Tibial artery (tissue), 4 donors: ENCODE results near the gene CLTCL1.

ENCODE experiments used
- DNase-seq, 2 donors: peaks; one replicate each; pipeline ENCODE4 v3.0.0-alpha.2; 2019
- H3K27ac ChIP-seq, 2 donors: fragments of 200-600 bp; sonication (generic) in 1 of 2; 1 replicate in 1 of 2; 2 replicates in 1 of 2; pipeline ENCODE4 v1.5.1; 2018 to 2019; ENCODE audit warnings: mild to moderate bottlenecking in 1 of 2
- H3K27me3 ChIP-seq, 2 donors: fragments of 200-600 bp; sonication (generic) in 1 of 2; one replicate each; pipeline versions ENCODE4 v1.5.1 to v1.6.0; 2016 to 2019
- H3K36me3 ChIP-seq, 3 donors: fragments of 200-600 bp; sonication (generic) in 2 of 3; one replicate each; pipeline ENCODE4 v1.5.1; 2016 to 2019; ENCODE audit warnings: mild to moderate bottlenecking in 2 of 3
- H3K4me1 ChIP-seq, 4 donors: fragments of 200-600 bp; sonication (generic) in 2 of 4; 1 replicate in 3 of 4; 2 replicates in 1 of 4; pipeline ENCODE4 v1.5.1; 2016 to 2019
- H3K4me3 ChIP-seq, 2 donors: fragments of 200-600 bp; sonication (generic) in 1 of 2; 1 replicate in 1 of 2; 2 replicates in 1 of 2; pipeline ENCODE4 v1.5.1; 2018 to 2019; ENCODE audit warnings: mild to moderate bottlenecking in 2 of 2
- H3K9me3 ChIP-seq, 3 donors: fragments of 200-600 bp; sonication (generic) in 1 of 3; one replicate each; pipeline ENCODE4 v1.5.1; 2016 to 2019
- intact Hi-C: fragments of 100-400 bp; cut with DNase I; formaldehyde crosslinking; loops from one replicate; pipeline ENCODE4 v1.15.0; 2023; ENCODE audit warnings: low total_unique reads
- TF ChIP-seq, protein P1 (sequence below), 2 experiments: fragments of 200-600 bp in 1 of 2; fragments of 450-650 bp in 1 of 2; IDR thresholded peaks; one replicate each; pipeline ENCODE4 v1.5.1; 2017 to 2019; ENCODE audit warnings: antibody characterized with exemption in 2 of 2, mild to moderate bottlenecking in 1 of 2, moderate library complexity in 1 of 2

CLTCL1 gene

DNA sequence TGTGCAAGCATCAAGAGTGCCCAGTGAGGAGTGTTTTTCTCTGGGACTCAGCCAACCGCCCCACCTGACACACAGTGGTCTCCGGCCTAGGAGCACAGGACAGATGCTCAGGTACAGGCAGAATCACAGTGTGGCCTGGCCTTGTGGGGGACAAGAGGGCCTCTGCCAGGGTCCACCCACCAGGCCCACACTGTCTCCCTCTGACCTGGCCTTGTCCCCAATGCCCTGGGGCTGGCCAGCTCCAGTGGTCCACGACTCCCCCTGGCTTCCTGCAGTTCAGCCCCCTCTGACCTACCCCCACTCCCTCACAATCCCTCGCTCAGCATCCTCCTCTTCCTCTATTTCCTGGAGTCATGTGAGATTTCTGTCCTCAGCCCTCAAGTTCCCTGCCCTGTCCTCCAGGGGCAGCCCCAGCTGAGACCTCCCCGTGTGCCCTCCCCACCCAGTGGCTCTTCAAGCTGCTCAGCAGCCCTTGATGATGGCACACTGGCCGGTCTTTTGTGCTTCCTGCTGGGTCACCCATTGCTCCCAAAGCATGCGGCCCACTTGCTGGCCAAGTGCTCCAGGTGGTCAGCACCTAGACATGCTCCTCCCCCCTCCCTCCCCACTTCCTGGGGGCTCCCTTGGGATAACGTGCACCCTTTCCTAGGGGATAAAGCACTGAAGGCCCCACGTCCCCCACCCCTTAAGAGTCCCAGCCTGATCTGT lies 158.7 kb downstream of the CLTCL1 start:
- no peak for DNase-seq
- Histone ChIP-seq H3K27ac (no peak overlapping the region), H3K36me3 (peaks cover 38 to 73% (median 62%) of the 10 kb centered on the region in 3 donors), H3K27me3 (no peaks in the 10 kb centered on the region), H3K4me1 (no peaks in the 10 kb centered on the region), H3K9me3 (no peaks in the 10 kb centered on the region), H3K4me3 (no peak overlapping the region)
- TF ChIP-seq, protein P1, sequence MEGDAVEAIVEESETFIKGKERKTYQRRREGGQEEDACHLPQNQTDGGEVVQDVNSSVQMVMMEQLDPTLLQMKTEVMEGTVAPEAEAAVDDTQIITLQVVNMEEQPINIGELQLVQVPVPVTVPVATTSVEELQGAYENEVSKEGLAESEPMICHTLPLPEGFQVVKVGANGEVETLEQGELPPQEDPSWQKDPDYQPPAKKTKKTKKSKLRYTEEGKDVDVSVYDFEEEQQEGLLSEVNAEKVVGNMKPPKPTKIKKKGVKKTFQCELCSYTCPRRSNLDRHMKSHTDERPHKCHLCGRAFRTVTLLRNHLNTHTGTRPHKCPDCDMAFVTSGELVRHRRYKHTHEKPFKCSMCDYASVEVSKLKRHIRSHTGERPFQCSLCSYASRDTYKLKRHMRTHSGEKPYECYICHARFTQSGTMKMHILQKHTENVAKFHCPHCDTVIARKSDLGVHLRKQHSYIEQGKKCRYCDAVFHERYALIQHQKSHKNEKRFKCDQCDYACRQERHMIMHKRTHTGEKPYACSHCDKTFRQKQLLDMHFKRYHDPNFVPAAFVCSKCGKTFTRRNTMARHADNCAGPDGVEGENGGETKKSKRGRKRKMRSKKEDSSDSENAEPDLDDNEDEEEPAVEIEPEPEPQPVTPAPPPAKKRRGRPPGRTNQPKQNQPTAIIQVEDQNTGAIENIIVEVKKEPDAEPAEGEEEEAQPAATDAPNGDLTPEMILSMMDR (IDR thresholded peaks at IDR 0.05): no peak
- intact Hi-C loops: no loop called here

DNA sequence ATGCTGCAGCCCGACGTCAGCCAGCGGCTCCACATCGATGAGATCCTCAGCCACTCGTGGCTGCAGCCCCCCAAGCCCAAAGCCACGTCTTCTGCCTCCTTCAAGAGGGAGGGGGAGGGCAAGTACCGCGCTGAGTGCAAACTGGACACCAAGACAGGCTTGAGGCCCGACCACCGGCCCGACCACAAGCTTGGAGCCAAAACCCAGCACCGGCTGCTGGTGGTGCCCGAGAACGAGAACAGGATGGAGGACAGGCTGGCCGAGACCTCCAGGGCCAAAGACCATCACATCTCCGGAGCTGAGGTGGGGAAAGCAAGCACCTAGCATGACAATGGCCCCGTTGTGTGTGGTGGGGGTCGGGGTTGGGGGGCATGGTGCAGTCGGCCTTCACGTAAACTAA lies 159.4 kb downstream of the CLTCL1 start:
- TF ChIP-seq, protein P1 (IDR thresholded peaks at IDR 0.05): no peak
- H3K4me1 ChIP-seq: no peaks in the 10 kb centered on the region
- H3K27me3 ChIP-seq: no peaks in the 10 kb centered on the region
- H3K36me3 ChIP-seq: peaks cover 31 to 66% (median 55%) of the 10 kb centered on the region in 3 donors
- intact Hi-C loops: no loop called here
- H3K9me3 ChIP-seq: no peaks in the 10 kb centered on the region
- no peak for DNase-seq
- H3K27ac ChIP-seq: no peak overlapping the region
- no peak overlapping the region for H3K4me3 ChIP-seq

DNA sequence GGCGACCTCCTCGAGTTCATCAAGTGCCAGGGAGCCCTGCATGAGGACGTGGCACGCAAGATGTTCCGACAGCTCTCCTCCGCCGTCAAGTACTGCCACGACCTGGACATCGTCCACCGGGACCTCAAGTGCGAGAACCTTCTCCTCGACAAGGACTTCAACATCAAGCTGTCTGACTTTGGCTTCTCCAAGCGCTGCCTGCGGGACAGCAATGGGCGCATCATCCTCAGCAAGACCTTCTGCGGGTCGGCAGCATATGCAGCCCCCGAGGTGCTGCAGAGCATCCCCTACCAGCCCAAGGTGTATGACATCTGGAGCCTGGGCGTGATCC lies 159.9 kb downstream of the CLTCL1 start:
- intact Hi-C loops: no loop called here
- no peaks in the 10 kb centered on the region for H3K27me3 ChIP-seq
- H3K36me3 ChIP-seq: peaks cover 26 to 61% (median 50%) of the 10 kb centered on the region in 3 donors
- no peaks in the 10 kb centered on the region for H3K4me1 ChIP-seq
- no peak overlapping the region for H3K27ac ChIP-seq
- no peak overlapping the region for H3K4me3 ChIP-seq
- H3K9me3 ChIP-seq: no peaks in the 10 kb centered on the region
- DNase-seq: no peak
- TF ChIP-seq, protein P1 (IDR thresholded peaks at IDR 0.05): no peak

DNA sequence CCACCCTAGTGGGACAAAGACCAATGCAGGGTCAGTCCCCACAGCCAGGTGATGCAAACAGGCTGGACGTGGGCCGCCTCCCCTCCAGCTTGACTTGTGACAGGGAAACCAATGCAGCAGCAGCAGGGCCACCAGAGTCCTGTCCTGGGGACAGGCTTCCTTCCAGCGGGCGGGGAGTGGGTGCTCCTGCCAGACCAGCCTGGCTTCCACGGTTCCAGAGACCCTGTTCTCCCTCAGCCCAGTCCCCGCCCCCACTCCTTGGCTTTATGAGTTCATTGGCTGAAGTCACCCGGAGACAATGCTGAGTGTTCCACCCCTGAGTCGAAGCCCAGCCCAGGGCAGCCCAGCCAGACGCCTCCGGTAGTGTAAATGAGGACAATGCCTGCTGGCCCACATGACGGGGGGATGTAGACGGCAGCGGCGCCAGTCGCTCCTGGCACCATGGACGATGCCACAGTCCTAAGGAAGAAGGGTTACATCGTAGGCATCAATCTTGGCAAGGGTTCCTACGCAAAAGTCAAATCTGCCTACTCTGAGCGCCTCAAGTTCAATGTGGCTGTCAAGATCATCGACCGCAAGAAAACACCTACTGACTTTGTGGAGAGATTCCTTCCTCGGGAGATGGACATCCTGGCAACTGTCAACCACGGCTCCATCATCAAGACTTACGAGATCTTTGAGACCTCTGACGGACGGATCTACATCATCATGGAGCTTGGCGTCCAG lies 160.4 kb downstream of the CLTCL1 start, which contains the start of gene TSSK2:
TSS of gene TSSK2 (plus strand) at position 350 of the 726 bp plus-strand sequence. CDS start at position 442, 92 bp downstream.
- Histone ChIP-seq H3K9me3 (no peaks in the 10 kb centered on the region), H3K36me3 (peaks cover 22 to 55% (median 45%) of the 10 kb centered on the region in 3 donors), H3K27me3 (no peaks in the 10 kb centered on the region), H3K4me3 (no peak within 1 kb of the TSS), H3K4me1 (no peaks in the 10 kb centered on the region), H3K27ac (no peak within 1 kb of the TSS)
- no peak for DNase-seq
- intact Hi-C loops: no loop called here
- TF ChIP-seq, protein P1 (IDR thresholded peaks at IDR 0.05): no peak

DNA sequence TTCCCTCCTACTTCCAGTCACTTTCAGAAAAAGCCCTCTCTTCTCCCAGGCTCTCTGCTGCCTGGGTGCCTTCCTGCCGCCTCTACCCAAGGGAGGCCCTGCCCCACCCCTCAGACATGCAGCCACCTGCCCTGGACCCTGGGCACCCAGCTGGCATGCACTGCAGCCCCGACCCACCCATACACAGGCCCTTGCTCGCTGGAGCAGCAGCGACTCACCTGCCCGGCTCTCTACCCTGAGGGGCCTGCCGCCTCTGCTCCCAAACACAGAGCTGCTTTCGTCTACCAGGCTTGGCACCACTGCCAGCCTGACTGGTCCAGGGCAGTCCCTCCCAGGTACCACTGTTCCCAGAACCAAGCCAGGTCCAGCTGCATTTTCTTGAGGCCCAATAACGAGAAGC lies 161.6 kb downstream of the CLTCL1 start:
- H3K4me3 ChIP-seq: no peak overlapping the region
- H3K27ac ChIP-seq: no peak overlapping the region
- H3K36me3 ChIP-seq: peaks cover 18 to 43% (median 32%) of the 10 kb centered on the region in 3 donors
- no peaks in the 10 kb centered on the region for H3K9me3 ChIP-seq
- no peaks in the 10 kb centered on the region for H3K4me1 ChIP-seq
- intact Hi-C loops: no loop called here
- no peaks in the 10 kb centered on the region for H3K27me3 ChIP-seq
- TF ChIP-seq, protein P1 (IDR thresholded peaks at IDR 0.05): no peak
- no peak for DNase-seq
